ENCODE measurements around the gene RIOX2.

RIOX2 gene

GRCh38 chr3:97895216-97895615 lies 77.0 kb downstream of the RIOX2 start:
- H3K4me3 ChIP-seq (ENCODE audit: low read depth, low read length): no peak overlapping the region
- TF ChIP-seq CTCF (IDR thresholded peaks at IDR 0.05; ENCODE audit: low read depth, low read length): no peak

GRCh38 chr3:97892852-97893251 lies 79.4 kb downstream of the RIOX2 start:
- TF ChIP-seq CTCF (IDR thresholded peaks at IDR 0.05; ENCODE audit: low read depth, low read length): no peak
- no peak overlapping the region for H3K4me3 ChIP-seq (ENCODE audit: low read depth, low read length)

All from WI38 (cell line).